ENCODE results near the gene PRKAB2. TPM values are rescaled to one million over a fixed set of nuclear protein-coding genes. Genes with fewer than 3 reads are reported as not detected.
"Not testable (repeated sequence)": the region's sequence is repeated elsewhere in the genome, so short reads cannot be mapped to it uniquely, and the experiment has no call there.

Gene PRKAB2
- total RNA-seq, 1 donor from 2014 or later: 3.0 TPM

DNA sequence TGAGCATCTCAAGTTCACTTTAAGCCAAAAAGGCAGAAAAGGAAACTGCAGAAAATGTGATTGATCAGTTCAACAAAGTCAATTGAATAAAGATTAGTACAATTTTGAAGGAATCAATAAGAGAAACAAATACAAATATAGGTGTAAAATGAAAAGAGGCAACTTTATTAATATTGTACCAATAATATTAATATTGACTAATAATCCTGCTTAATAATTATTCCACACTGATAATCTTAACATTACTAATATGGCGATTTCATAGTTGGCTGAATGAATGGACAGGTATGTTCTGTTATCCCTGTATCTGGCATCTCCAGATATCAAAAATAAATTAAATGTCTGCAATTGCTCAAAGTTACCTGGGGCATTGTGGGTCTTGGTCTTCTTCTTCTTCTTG, 61.8 kb downstream of the PRKAB2 start:
- no peak for DNase-seq (ENCODE audit: low read depth in 2 of 2)

DNA sequence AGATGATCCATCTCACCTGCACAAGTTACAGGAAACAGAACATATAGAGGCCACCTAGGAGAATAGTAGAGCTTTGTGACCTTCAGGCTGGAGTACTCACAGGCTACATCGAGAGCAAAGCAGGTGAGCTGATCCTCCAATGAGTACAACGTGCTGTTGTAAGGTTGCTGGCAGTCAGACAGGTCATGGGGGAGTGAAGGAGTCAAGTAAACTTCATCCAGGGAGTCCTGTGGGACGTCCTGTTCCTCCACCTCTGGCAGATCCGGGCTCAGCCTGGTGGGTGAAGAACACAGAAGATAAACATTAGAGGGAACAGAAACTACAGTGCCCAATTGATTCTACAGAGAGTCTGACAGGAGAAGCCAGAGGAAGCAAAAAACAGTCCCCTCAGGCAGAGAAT, 62.5 kb downstream of the PRKAB2 start:
- no peak for DNase-seq (ENCODE audit: low read depth in 2 of 2)

GRCh38 chr1:147109041-147109440, 63.2 kb downstream of the PRKAB2 start:
- DNase-seq (ENCODE audit: low read depth in 2 of 2): no peak

DNA sequence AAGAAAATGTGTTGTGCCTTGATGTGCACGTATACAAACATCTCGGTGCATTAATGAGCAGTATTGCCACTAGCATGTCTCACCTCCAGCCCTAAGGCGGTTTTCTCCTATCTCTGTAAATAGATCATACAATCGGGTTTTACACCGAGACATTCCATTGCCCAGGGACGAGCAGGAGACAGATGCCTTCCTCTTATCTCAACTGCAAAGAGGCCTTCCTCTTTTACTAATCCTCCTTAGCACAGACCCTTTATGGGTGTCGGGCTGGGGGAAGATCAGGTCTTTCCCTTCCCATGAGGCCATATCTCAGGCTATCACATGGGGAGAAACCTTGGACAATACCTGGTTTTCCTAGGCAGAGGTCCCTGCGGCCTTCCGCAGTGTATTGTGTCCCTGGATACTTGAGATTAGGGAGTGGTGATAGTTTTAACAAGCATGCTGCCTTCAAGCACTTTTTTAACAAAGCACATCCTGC, 65.8 kb downstream of the PRKAB2 start:
- DNase-seq (ENCODE audit: low read depth in 2 of 2): not testable (repeated sequence)

- no peak for DNase-seq (ENCODE audit: low read depth in 2 of 2)
Measured at GRCh38 chr1:147105909-147106308, 66.4 kb downstream of the PRKAB2 start.

Other genes starting within 250 kb of the PRKAB2 start
- gene NBPF12, start 234.1 kb downstream of the PRKAB2 start, total RNA-seq: 2.6 and 3.0 TPM in 2 replicates
- 1.1 and 2.6 TPM in 2 replicates for gene FMO5, start 52.9 kb upstream of the PRKAB2 start, total RNA-seq
- gene CHD1L, start 70.2 kb upstream of the PRKAB2 start, total RNA-seq: 28.2 and 29.4 TPM in 2 replicates